HepG2 (cell line): Measurements from ENCODE around the gene MRPL51. TPM values are rescaled to one million over a fixed set of nuclear protein-coding genes. Genes with fewer than 3 reads are reported as not detected.

Experiments used
- ASH2L ChIP-seq: fragments of 300-600, 200-600 bp; sonication (generic); IDR thresholded peaks from 2 replicates; pipeline ENCODE4 v1.7.0; 2017; ENCODE audit warnings: low read depth, mild to moderate bottlenecking, moderate library complexity, mixed read lengths, low read length; ENCODE audit not compliant: insufficient read length
- ATF2 ChIP-seq: sonication (generic); formaldehyde crosslinking; IDR thresholded peaks from 2 replicates; pipeline ENCODE4 v1.4.0; 2020; ENCODE audit warnings: missing genetic modification reagents
- BHLHE40 ChIP-seq: IDR thresholded peaks from 2 replicates; pipeline ENCODE4 v1.6.1; 2011; ENCODE audit warnings: low read length, improper control_type of control experiment
- CCAR2 ChIP-seq: fragments of 200-400 bp; formaldehyde crosslinking; optimal IDR thresholded peaks from 2 replicates; pipeline ENCODE3; 2018; ENCODE audit warnings: low read depth, mild to moderate bottlenecking, low read length, moderate library complexity
- CTCF ChIP-seq: sonication (generic); formaldehyde crosslinking; IDR thresholded peaks from 2 replicates; pipeline ENCODE4 v1.5.0; 2020; ENCODE audit warnings: mild to moderate bottlenecking, missing genetic modification reagents, moderate library complexity
- ERF ChIP-seq: IDR thresholded peaks from 2 replicates; pipeline ENCODE4 v1.6.1; 2018; ENCODE audit warnings: missing biosample characterization, missing genetic modification reagents
- HDAC2 ChIP-seq: sonication (generic); formaldehyde crosslinking; IDR thresholded peaks from 2 replicates; pipeline ENCODE4 v1.4.0; 2020; ENCODE audit warnings: missing genetic modification reagents
- HNRNPK ChIP-seq: fragments of 200-400 bp; formaldehyde crosslinking; IDR thresholded peaks from 2 replicates; pipeline ENCODE4 v1.6.1; 2018; ENCODE audit warnings: low read length, low read depth, moderate library complexity, mild to moderate bottlenecking; ENCODE audit not compliant: poor library complexity, severe bottlenecking
- HOXA9 ChIP-seq: sonication (generic); formaldehyde crosslinking; IDR thresholded peaks from 2 replicates; pipeline ENCODE4 v1.8.1; 2022; ENCODE audit warnings: missing genetic modification reagents, mild to moderate bottlenecking, moderate library complexity, borderline replicate concordance
- KLF12 ChIP-seq: sonication (generic); formaldehyde crosslinking; IDR thresholded peaks from 2 replicates; pipeline ENCODE4 v1.4.0; 2020; ENCODE audit warnings: missing genetic modification reagents, borderline replicate concordance
- NFYB ChIP-seq: sonication (generic); formaldehyde crosslinking; IDR thresholded peaks from 2 replicates; pipeline ENCODE4 v1.4.0; 2020; ENCODE audit warnings: missing genetic modification reagents
- PRDM4 ChIP-seq: sonication (generic); formaldehyde crosslinking; IDR thresholded peaks from 2 replicates; pipeline ENCODE4 v1.9.0; 2021; ENCODE audit warnings: missing genetic modification reagents, borderline replicate concordance
- RBAK ChIP-seq: sonication (generic); formaldehyde crosslinking; IDR thresholded peaks from 2 replicates; pipeline ENCODE4 v1.5.1; 2020; ENCODE audit warnings: mild to moderate bottlenecking, missing genetic modification reagents
- REXO4 ChIP-seq: sonication (generic); formaldehyde crosslinking; IDR thresholded peaks from 2 replicates; pipeline ENCODE4 v1.8.0; 2022; ENCODE audit warnings: missing genetic modification reagents, mild to moderate bottlenecking, borderline replicate concordance
- SIX1 ChIP-seq: sonication (generic); formaldehyde crosslinking; IDR thresholded peaks from 2 replicates; pipeline ENCODE4 v1.4.0; 2020; ENCODE audit warnings: missing genetic modification reagents, borderline replicate concordance
- SP5 ChIP-seq: IDR thresholded peaks from 2 replicates; pipeline ENCODE4 v1.6.1; 2016; ENCODE audit warnings: low read depth, borderline replicate concordance
- ZNF160 ChIP-seq: sonication (generic); formaldehyde crosslinking; IDR thresholded peaks from 2 replicates; pipeline ENCODE4 v1.8.0; 2022; ENCODE audit warnings: mild to moderate bottlenecking, inconsistent platforms, missing genetic modification reagents
- ZNF234 ChIP-seq: sonication (generic); formaldehyde crosslinking; conservative IDR thresholded peaks from 2 replicates; pipeline ENCODE4 v1.5.1; 2020; ENCODE audit warnings: mild to moderate bottlenecking, missing genetic modification reagents
- ZNF251 ChIP-seq: sonication (generic); formaldehyde crosslinking; IDR thresholded peaks from 2 replicates; pipeline ENCODE4 v1.9.0; 2021; ENCODE audit warnings: mild to moderate bottlenecking, missing genetic modification reagents
- ZNF414 ChIP-seq: sonication (generic); formaldehyde crosslinking; IDR thresholded peaks from 2 replicates; pipeline ENCODE4 v1.5.0; 2020; ENCODE audit warnings: missing genetic modification reagents
- ZNF550 ChIP-seq: sonication (generic); formaldehyde crosslinking; IDR thresholded peaks from 2 replicates; pipeline ENCODE4 v1.4.0; 2020; ENCODE audit warnings: mild to moderate bottlenecking, missing genetic modification reagents, borderline replicate concordance
- ZNF75D ChIP-seq: sonication (generic); formaldehyde crosslinking; IDR thresholded peaks from 2 replicates; pipeline ENCODE4 v1.8.1; 2023; ENCODE audit warnings: missing genetic modification reagents, mild to moderate bottlenecking, borderline replicate concordance
- ZNF790 ChIP-seq: sonication (generic); formaldehyde crosslinking; IDR thresholded peaks from 2 replicates; pipeline ENCODE4 v1.8.0; 2022; ENCODE audit warnings: missing genetic modification reagents, mild to moderate bottlenecking, borderline replicate concordance
- polyA plus RNA-seq, 8 experiments: library from polyadenylated mRNA; depleted of rRNA in 3 of 8; stranded (reverse) in 7 of 8; unstranded in 1 of 8; fragments of >200 nt; fragmentation: Illumina TruSeq in 4 of 8; extraction: Trizol in 4 of 8; gene quantifications; 2 replicates each; pipeline versions ENCODE4 v1.2.1 to v1.2.3, GENCODE V29; 2011 to 2016; ENCODE audit warnings: low read depth in 4 of 8, missing spikeins in 1 of 8, mixed read lengths in 1 of 8; ENCODE audit not compliant: insufficient read depth in 1 of 8
- total RNA-seq, 5 experiments: library from RNA; depleted of rRNA; stranded (reverse); fragments of >200 nt; fragmentation: Illumina TruSeq; extraction: Trizol; gene quantifications; 2 replicates each; pipeline ENCODE4 v1.2.3, GENCODE V29; 2016; ENCODE audit warnings: low read depth in 1 of 5

The MRPL51 gene
- total and polyA plus RNA-seq, 2 of the 13 experiments (the other 11 are each of a cell fraction or from before 2014, with no cell fraction given): 64.8 to 278 TPM

GRCh38 chr12:6451348-6452244 is 41.5 kb downstream of the MRPL51 start, which contains the start of gene TAPBPL (continued):
- TF ChIP-seq BHLHE40 (peak; percentile 77), PRDM4 (CRISPR knock-in tag) (no peak), HOXA9 (CRISPR knock-in tag) (no peak), ZNF550 (CRISPR knock-in tag) (no peak), CCAR2 (no peak), ZNF160 (no peak), ZNF234 (no peak), ERF (peak; percentile 70), SP5 (CRISPR knock-in tag) (no peak), ASH2L (peak; percentile 60), ATF2 (CRISPR knock-in tag) (no peak), CTCF (CRISPR knock-in tag) (no peak), SIX1 (CRISPR knock-in tag) (peak; percentile 23; the same call in 1 of the 2 replicates), ZNF251 (no peak), HDAC2 (CRISPR knock-in tag) (peak; percentile 13; the same call in 1 of the 2 replicates), ZNF75D (CRISPR knock-in tag) (no peak), REXO4 (CRISPR knock-in tag) (no peak), RBAK (no peak), NFYB (peak; percentile 80), KLF12 (CRISPR knock-in tag) (peak; percentile 66; the same call in 1 of the 2 replicates), HNRNPK (no peak), ZNF414 (CRISPR knock-in tag) (no peak), ZNF790 (CRISPR knock-in tag) (0 out of 2 replicates have a peak, but pooled peaks have one; percentile 38)
